Duodenal mucosa (tissue), 2 donors: ENCODE data around the gene LCN12.
A peak's percentile ranks its signal among the peaks of the same experiment; 100 is the strongest.

Source experiments
- H3K27ac ChIP-seq: one replicate; pipeline ENCODE4 v1.7.0; 2013; ENCODE audit warnings: low read depth, low read length
- H3K27me3 ChIP-seq, 2 donors: one replicate each; pipeline ENCODE4 v1.7.0; 2013; ENCODE audit warnings: low read length in 2 of 2, control low read depth in 1 of 2; ENCODE audit not compliant: insufficient read depth in 2 of 2, control insufficient read depth in 1 of 2
- H3K36me3 ChIP-seq, 2 donors: one replicate each; pipeline ENCODE4 v1.7.0; 2013; ENCODE audit warnings: low read length in 2 of 2, control low read depth in 1 of 2; ENCODE audit not compliant: insufficient read depth in 2 of 2, control insufficient read depth in 1 of 2
- H3K4me1 ChIP-seq, 2 donors: one replicate each; pipeline ENCODE4 v1.7.0; 2013; ENCODE audit warnings: low read length in 2 of 2, control low read depth in 1 of 2; ENCODE audit not compliant: insufficient read depth in 2 of 2, control insufficient read depth in 1 of 2
- H3K4me3 ChIP-seq, 2 donors: one replicate each; pipeline ENCODE4 v1.7.0; 2013; ENCODE audit warnings: low read length in 2 of 2, low read depth in 1 of 2
- H3K9ac ChIP-seq, 2 donors: one replicate each; pipeline ENCODE4 v1.7.0; 2013; ENCODE audit warnings: low read length in 2 of 2, low read depth in 1 of 2
- H3K9me3 ChIP-seq, 2 donors: one replicate each; pipeline ENCODE4 v1.7.0; 2013; ENCODE audit warnings: low read length in 2 of 2, control low read depth in 1 of 2; ENCODE audit not compliant: control insufficient read depth in 1 of 2

LCN12 gene

DNA sequence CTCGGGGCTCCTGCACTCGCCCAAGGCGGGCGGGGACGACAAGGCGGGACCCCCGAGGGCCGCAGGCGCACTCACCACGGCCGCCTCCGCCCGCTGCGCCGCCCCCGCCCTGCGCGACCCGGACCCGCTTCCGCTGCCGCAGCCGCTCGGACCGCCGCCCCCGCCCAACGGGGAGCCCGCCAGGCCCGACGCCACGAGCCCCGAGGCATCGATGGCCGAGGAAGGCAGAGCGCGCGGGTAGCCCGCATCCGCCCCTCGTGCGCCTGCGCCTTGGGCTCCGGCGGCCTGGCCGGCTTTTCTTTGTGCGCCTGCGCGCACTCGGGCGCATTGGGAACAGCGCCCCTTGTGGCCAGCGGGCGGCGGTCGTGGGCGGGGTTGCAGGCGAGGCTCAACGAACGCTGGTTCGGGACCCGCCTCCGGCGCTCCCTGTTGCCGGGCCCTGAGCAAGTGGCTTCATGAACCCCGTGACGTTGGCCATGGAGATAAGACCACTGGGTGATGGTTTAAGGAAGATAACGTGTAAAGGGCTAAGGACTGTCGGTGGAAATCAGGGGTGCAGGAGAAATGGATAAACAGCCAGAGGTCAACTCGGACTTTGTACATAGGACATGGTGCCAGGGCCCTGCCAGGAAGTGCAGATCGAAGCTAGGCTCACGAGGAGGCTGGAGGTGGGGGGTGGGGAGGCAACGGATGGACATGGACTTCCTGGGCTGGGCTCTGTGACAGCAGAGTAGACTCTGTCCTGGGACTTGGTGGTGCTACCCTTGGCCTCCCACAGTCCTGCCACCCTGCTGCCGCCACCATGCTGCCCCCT, 7.3 kb upstream of the LCN12 start, which contains the start of the genes C8G and FBXW5:
C8G (plus strand) TSS at position 725 of the 814 bp plus-strand sequence; CDS start at position 803, 78 bp downstream.
FBXW5 (minus strand) TSS at position 220 of the 814 bp plus-strand sequence. CDS start 655 bp downstream, outside the sequence.
- H3K36me3 ChIP-seq: peaks cover 28 to 36% of the 10 kb centered on the region in 2 donors
- peak within 1 kb of the TSS; percentile 82 to 88 for H3K9ac ChIP-seq
- peak within 1 kb of the TSS; percentile 85 to 90 for H3K4me3 ChIP-seq
- peak within 1 kb of the TSS; percentile 81 for H3K27ac ChIP-seq
- H3K27me3 ChIP-seq: no peaks in the 10 kb centered on the region
- H3K4me1 ChIP-seq: peaks cover 9 to 32% of the 10 kb centered on the region in 2 donors
- no peaks in the 10 kb centered on the region for H3K9me3 ChIP-seq

DNA sequence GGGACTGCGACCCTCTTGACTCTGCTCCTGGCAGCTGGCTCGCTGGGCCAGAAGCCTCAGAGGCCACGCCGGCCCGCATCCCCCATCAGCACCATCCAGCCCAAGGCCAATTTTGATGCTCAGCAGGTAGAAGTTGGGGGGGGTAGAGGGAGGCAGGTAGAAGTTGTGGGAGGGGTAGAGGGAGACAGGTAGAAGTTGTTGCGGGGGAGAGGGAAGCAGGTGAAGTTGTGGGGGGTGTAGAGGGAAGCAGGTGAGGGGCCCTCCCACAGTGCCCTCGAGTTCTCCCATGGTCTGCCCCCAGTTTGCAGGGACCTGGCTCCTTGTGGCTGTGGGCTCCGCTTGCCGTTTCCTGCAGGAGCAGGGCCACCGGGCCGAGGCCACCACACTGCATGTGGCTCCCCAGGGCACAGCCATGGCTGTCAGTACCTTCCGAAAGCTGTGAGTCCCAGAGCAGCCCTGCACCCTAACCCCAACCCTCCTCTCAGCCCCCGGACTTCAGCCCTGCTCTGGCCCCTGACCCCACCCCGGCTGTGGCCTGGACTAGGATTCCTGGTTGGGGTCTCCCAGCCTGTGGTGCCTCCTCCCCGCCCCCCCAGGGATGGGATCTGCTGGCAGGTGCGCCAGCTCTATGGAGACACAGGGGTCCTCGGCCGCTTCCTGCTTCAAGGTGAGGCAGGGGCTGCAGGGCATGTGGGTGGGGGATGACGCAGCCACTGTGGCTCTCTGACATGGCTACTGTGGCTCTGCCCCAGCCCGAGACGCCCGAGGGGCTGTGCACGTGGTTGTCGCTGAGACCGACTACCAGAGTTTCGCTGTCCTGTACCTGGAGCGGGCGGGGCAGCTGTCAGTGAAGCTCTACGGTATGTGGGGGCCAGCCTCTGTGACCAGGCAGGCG, 6.5 kb upstream of the LCN12 start:
- Histone ChIP-seq H3K27me3 (no peaks in the 10 kb centered on the region), H3K36me3 (peaks cover 21 to 27% of the 10 kb centered on the region in 2 donors), H3K27ac (peak overlapping the region; percentile 18), H3K9me3 (no peaks in the 10 kb centered on the region), H3K4me1 (peaks cover 12 to 34% of the 10 kb centered on the region in 2 donors), H3K9ac (peak overlapping the region in 1 of 2 donors; percentile 27), H3K4me3 (peak overlapping the region; percentile 3 to 48)

DNA sequence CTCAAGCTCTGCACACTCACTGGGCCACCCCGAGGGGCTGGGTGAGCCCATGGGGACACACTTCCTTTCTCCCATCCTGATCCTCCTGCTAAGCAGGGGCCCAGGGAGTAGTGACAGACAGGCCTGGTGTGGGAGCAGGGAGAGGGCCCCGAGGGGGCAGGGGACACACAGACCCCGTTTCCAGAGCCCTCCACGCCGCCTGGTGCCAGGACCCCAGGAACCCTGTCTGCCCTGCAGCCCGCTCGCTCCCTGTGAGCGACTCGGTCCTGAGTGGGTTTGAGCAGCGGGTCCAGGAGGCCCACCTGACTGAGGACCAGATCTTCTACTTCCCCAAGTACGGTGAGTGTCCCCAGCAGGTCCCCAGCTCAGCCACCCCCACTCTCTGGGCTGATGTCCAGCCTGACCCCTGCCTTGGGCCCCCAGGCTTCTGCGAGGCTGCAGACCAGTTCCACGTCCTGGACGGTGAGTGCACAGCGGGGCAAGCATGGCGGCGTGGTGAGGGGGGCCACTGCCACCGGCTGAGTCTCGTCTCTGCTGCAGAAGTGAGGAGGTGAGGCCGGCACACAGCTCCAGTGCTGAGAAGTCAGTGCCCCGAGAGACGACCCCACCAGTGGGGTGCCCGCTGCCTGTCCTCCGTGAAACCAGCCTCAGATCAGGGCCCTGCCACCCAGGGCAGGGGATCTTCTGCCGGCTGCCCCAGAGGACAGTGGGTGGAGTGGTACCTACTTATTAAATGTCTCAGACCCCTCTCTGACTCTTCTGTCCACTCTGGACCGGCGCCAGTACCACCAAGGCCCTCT, 5.6 kb upstream of the LCN12 start:
- Histone ChIP-seq H3K36me3 (peaks cover 12 to 19% of the 10 kb centered on the region in 2 donors), H3K27ac (no peak overlapping the region), H3K27me3 (no peaks in the 10 kb centered on the region), H3K9me3 (no peaks in the 10 kb centered on the region), H3K4me1 (peaks cover 16 to 36% of the 10 kb centered on the region in 2 donors), H3K9ac (no peak overlapping the region), H3K4me3 (no peak overlapping the region)

DNA sequence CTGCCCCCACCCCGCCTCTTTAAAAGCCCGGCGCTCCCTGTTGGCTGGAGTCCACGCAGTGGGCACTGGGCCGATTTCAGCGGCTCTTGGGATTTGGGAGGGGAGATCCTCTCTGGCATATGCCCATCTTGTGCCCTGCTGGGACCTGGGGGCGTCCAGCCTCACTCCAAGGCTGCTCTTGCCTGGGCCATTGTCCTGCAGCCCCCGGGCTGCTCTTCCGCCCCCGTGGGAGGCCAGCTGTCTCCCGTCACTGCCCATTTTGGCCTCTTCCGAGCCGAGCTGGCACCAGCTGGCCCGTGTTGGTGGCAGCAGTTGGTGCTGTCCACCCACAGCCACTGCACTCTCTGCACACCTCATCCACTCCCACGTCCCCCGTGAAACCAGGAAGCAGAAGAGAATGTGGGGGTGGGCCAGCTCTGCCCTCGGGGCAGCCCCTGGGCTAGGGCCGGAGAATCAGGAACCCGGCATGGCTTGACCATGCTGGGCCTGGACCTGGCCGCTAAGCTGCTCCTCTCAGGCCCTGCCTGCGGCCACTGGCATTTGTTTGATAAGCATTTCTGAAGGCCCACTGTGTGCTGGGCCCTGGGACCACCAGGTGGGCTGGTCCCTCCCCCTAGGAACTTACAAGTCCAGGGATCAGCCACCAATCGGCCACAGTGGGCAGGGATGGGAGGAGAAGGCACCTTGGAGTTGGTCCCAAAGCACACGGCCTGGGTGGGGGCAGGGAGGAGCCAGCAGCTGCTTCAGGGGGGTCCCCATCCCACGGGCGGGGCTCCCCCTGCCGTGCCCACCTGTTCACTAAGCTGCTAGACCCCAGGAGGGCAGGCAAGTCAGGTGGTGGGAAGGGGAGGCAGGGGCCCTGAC, 4.8 kb upstream of the LCN12 start:
- no peaks in the 10 kb centered on the region for H3K27me3 ChIP-seq
- no peaks in the 10 kb centered on the region for H3K9me3 ChIP-seq
- H3K36me3 ChIP-seq: peaks cover 5 to 10% of the 10 kb centered on the region in 2 donors
- no peak overlapping the region for H3K9ac ChIP-seq
- no peak overlapping the region for H3K27ac ChIP-seq
- H3K4me3 ChIP-seq: no peak overlapping the region
- H3K4me1 ChIP-seq: peaks cover 16 to 36% of the 10 kb centered on the region in 2 donors

DNA sequence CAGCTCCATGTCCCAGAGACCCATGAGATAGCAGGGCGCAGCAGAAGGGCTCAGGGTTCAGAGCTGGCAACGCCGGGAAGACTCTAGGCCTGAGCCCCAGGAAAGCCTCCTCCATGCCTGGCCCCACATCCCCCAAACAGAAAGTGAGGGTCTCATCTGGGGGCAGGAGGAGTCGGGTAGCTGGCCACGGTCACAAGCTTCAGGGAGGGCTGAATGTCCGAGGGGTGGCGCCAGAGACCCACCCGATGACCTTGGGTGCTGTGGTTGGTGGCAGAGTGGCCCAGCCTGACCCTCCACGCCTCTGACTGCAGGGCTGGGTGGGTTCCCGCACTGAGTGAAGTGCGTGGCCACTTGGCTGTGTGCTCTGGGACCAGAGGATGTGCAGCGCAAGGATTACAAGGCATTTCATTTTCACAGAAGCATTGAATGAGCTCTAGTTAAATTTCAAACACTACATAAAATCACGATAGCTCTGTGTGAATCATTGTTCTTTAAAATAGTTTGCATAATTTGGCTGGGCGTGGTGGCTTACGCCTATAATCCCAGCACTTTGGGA, 4.0 kb upstream of the LCN12 start:
- peaks cover 16 to 30% of the 10 kb centered on the region in 2 donors for H3K4me1 ChIP-seq
- H3K9ac ChIP-seq: no peak overlapping the region
- no peak overlapping the region for H3K27ac ChIP-seq
- no peak overlapping the region for H3K4me3 ChIP-seq
- peaks cover 0 to 3% of the 10 kb centered on the region in 2 donors for H3K36me3 ChIP-seq
- H3K27me3 ChIP-seq: no peaks in the 10 kb centered on the region
- no peaks in the 10 kb centered on the region for H3K9me3 ChIP-seq

DNA sequence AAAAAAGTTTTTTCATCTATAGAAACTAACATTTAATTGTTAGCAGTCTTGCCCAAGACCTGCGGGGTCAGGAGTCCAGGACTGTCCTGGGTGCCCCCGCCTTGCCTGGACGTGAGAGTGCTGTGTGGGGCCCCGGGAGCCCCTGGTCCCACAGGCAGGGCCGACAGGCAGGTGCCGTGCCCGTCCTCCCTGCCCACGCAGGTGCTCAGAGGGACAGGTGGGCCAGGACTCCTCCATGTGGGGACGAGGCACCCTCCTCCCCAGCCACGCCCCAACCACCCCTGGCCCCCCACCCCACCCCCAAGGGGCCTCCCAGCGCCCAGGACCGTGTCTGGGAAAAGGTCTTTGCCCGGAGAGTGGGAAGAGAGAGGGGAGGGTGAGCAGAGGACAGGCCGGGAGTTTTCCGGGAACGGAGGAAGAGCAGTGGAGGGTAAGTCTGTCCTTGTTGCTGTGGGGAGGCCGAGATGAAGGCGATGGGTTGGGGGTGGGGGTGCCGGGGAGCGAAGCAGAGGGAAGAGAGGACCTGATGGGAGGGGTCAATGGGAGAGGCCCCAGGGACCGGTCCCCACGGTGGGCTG, 2.7 kb upstream of the LCN12 start:
- H3K4me3 ChIP-seq: peak overlapping the region; percentile 67 to 73
- H3K27ac ChIP-seq: peak overlapping the region; percentile 85
- H3K9me3 ChIP-seq: no peaks in the 10 kb centered on the region
- H3K4me1 ChIP-seq: peaks cover 16 to 22% of the 10 kb centered on the region in 2 donors
- H3K36me3 ChIP-seq: no peaks in the 10 kb centered on the region
- H3K27me3 ChIP-seq: no peaks in the 10 kb centered on the region
- H3K9ac ChIP-seq: peak overlapping the region; percentile 69 to 70

DNA sequence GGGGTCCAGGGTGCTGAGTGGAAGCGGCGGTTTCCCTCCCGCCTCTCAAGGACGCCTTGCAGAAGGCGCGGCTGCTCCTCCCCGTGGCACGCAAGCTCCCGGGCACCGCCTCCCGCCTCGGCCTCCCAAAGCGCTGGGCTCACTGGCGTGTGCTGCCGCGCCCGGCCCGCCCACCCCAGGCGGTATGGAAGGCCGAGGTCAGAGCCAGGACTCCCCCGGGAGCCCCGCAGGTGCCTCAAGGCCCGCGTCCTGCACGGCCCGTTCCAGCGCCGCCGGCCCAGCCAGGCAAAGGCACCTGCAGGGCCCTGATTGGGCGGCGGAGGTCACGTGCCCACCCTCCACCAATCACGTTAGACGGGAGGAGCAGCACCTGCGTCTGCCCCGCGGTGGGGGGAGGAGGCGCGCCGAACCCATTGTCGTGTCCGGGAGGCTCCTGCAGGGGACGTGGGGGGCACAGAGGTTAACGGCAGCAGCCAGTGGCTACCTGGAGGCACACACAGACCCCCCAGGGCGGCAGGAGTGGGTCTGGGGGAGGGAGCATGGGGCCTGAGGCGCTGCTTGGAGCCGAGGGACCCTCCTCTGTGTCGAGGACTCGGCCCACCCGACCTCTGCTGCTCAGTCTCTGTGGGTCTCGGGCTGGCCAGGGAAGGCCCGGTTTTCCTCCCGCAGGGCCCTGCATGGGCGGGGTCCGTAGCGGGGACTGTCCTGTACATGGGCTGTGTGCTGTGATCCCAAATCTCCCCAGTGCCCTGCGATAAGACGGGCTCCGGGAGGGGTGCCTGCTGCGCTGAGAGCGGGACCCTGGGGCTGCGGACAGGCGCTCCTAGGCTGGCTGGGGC, 2.0 kb upstream of the LCN12 start:
- Histone ChIP-seq H3K27ac (peak overlapping the region; percentile 85), H3K36me3 (no peaks in the 10 kb centered on the region), H3K27me3 (no peaks in the 10 kb centered on the region), H3K4me1 (peaks cover 13 to 19% of the 10 kb centered on the region in 2 donors), H3K9ac (peak overlapping the region; percentile 73 to 94), H3K4me3 (peak overlapping the region; percentile 67 to 73), H3K9me3 (no peaks in the 10 kb centered on the region)

DNA sequence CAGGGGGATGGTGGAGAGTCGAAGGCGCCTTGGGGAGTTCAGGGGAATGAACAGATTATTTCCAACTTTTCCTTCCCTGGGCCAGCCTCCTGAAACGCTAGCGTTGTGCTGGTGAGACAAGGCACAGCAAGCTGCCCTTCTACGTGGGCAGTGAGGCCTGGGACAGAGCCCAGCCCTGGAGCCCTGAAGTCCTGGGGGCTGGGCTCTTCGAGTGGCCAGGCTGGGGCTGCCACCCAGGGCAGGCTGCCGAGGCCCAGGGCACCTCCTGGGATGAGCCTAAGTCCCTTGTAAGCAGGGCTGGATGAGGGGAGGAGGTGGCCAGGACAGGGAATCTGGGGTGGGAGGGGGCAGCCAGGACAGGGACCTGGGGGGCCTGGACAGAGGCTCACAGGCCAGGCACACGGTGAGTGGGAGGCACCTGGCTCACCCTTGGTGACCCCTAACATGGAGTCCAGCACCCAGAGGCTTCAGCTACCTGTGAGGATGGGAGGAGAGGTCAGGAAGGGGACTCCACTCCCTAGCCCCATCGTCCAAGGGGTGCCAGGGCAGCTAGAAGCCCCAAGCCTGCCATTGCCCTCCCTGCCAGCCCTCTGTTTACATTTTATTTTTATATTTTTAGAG, 1.3 kb upstream of the LCN12 start:
- H3K36me3 ChIP-seq: no peaks in the 10 kb centered on the region
- H3K4me1 ChIP-seq: peaks cover 13 to 14% of the 10 kb centered on the region in 2 donors
- peak overlapping the region; percentile 73 to 94 for H3K9ac ChIP-seq

More for the DNA sequence above, 1.3 kb upstream of the LCN12 start:
- H3K4me3 ChIP-seq: peak overlapping the region; percentile 67 to 73
- no peaks in the 10 kb centered on the region for H3K9me3 ChIP-seq
- H3K27ac ChIP-seq: peak overlapping the region; percentile 36
- H3K27me3 ChIP-seq: no peaks in the 10 kb centered on the region
